Measurements from ENCODE around the gene NOL4L.

NOL4L gene

GRCh38 chr20:32559753-32560380, 25.3 kb downstream of the NOL4L start:
- DNase-seq, result no peak

- no peak for DNase-seq
Measured at GRCh38 chr20:32559205-32559752, 25.9 kb downstream of the NOL4L start.

DNA sequence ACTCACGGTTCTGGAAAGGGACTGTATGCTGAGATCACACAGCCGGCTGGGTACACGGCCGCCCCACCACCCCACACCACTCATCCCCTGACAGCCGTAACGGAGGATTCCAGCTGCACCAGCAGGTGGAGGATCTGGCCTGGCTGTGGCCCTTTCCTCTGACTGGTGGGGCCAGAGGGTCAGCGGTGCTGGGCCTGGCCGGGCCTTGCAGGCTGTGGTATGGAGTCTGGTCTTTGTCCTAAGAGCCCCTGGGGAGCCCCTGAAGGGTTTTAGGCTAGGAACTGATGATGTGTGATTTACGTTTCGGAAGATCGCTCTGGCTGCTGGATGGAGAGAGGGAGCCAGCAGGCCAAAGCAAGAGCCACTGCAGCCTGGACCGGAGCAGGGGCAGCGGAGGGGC, 26.6 kb downstream of the NOL4L start:
- DNase-seq, result no peak

GRCh38 chr20:32557319-32557718, 27.8 kb downstream of the NOL4L start:
- DNase-seq, result no peak

- DNase-seq, result no peak
Measured at GRCh38 chr20:32556312-32557184, 28.6 kb downstream of the NOL4L start.

GRCh38 chr20:32555584-32555983, 29.5 kb downstream of the NOL4L start:
- no peak for DNase-seq

GRCh38 chr20:32554965-32555289, 30.2 kb downstream of the NOL4L start:
- DNase-seq, result no peak

- no peak for DNase-seq
Measured at GRCh38 chr20:32553618-32554017, 31.5 kb downstream of the NOL4L start.

GRCh38 chr20:32551693-32552092, 33.4 kb downstream of the NOL4L start:
- DNase-seq, result no peak

DNA sequence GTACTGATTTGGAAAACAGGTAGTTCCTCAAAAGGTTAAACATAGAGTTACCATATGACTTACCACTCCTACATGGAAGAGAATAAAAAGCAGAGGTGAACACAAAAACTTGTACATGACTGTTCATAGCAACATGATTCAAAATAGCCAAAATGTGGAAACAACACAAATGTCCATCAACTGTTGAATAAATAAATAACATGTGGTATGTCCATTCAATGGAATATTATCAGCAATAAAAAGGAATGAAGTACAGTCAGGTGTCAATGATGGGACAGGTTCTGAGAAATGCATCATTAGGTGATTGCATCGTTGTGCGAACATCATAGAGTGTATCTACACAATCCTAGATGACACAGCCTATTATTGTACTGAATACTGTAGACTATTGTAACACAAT, 35.3 kb downstream of the NOL4L start:
- DNase-seq, result no peak

DNA sequence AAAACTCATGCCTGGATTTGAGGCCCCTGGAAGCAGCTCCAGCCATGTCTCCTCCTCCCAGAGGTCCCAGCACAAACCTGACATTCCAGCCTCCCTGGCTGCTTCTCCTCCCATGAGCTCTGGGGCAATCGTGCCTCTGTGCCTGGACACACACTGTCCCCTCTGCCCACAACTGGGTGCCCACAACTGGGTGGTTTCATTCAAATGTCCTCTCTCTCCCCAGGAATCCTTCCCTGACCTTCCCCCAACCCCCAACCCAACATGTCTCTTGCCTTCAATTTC, 37.4 kb downstream of the NOL4L start:
- DNase-seq, result no peak

GRCh38 chr20:32546918-32547752, 38.0 kb downstream of the NOL4L start:
- no peak for DNase-seq

GRCh38 chr20:32544893-32545840, 40.0 kb downstream of the NOL4L start:
- DNase-seq, result no peak

DNA sequence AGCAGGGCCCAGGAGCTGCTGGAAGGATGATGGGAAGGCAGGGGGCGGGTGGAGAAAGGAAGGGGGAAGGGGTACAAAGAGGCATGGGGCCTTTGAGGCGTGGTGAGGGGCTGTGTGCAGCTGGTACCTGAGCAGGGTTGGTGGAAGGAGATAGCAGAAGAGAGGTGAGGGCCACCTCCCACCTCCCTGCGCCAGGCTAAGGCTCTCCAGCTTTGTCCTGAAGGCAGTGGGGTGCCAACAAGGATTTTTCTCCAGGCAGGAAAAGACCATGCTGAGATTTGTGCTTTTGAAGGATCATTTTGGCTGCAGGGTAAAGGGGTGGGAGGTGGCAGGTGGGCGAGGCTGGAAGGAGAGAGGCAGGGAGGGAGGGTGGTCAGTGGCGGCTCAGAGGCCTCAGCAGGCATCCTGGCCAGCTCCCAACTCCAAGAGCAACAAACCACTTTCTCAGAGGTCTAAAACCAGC, 40.8 kb downstream of the NOL4L start:
- DNase-seq, result no peak

DNA sequence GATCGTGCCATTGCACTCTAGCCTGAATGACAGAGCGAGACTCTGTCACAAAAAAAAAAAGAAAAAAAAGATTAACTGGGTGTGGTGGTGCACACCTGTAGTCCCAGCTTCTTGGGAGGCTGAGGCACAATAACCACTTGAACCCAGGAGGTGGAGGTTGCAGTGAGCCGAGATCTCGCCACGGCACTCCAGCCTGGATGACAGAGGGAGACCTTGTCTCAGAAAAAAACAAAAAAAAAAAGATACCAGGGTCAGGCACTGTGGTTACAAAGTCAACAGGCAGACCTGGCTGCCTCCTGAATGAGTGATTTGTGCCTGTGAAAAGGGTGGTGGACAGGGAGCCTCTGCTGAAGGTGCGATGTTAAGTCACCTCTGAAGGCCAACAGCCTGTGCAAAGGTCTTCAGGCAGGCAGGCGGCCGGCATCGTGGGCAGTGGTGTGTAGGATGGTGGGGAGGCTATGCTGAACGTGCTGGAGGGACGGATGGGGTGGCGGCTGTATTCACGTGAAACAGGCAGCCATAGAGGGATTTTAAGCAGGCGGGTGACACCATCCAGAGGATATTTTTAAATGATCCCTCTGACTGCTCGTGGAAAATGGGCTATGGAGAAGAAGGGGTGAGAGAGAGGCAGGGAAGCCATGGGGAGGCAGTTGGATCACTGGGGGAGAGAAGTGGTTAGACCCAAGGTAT, 41.4 kb downstream of the NOL4L start:
- DNase-seq, result no peak

DNA sequence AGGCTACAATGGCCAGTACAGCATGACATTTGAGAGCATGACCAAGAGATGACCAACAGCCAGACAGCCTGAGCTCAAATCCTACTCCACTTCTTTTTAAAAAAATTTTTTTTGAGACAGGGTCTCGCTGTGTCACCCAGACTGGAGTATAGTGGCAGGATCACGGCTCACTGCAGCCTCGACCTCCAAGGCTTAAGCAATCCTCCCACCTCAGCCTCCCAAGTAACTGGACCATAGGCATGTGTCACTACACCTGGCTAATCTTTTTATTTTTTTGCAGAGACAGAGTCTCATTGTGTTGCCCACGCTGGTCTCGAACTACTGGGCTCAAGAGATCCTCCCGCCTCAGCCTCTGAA, 42.9 kb downstream of the NOL4L start:
- no peak for DNase-seq

DNA sequence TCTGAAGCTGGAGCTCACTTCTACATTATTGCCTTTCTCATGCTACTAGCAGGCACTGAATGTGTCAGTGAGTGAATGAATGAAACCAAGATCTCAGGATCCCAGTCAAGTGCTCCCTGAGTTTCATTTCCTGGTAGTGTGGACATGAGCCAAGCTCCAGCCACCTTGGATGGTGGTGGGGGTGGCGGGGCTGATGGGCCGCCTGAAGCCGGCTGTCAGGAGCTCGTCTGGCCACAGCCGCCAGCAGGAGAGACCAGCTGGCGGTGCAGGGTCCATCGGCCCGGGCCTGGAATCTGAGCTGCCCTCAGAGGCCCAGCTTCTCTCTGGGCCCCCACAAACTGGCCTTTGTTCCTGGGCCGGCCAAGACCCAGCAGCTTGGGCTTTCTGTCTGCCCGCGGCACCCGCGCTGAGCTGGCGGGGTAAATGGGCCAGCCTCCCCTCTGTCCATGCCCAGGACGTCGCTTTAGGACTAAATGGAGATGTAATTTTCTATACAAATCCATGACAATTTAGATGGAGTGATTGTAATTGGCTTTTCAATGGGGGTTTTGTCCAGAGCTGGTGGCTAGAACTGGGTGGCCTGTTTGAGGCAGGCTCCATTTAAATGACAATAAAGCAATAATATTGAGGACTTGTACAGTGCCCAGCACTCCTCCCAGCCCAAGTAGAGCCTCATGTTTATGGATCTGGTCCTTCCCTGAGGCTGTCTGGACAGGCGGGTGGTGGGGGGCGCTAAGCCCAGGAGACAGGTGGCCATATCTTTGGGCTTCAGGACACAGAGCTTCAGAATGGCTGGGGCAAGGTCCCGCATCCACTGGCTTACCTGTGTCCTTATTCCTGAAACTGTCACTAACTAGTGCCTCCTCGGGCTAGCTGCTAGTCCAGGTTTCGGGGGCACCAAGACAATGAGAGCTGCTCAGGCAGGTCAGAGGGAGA, 43.5 kb downstream of the NOL4L start:
- no peak for DNase-seq

DNA sequence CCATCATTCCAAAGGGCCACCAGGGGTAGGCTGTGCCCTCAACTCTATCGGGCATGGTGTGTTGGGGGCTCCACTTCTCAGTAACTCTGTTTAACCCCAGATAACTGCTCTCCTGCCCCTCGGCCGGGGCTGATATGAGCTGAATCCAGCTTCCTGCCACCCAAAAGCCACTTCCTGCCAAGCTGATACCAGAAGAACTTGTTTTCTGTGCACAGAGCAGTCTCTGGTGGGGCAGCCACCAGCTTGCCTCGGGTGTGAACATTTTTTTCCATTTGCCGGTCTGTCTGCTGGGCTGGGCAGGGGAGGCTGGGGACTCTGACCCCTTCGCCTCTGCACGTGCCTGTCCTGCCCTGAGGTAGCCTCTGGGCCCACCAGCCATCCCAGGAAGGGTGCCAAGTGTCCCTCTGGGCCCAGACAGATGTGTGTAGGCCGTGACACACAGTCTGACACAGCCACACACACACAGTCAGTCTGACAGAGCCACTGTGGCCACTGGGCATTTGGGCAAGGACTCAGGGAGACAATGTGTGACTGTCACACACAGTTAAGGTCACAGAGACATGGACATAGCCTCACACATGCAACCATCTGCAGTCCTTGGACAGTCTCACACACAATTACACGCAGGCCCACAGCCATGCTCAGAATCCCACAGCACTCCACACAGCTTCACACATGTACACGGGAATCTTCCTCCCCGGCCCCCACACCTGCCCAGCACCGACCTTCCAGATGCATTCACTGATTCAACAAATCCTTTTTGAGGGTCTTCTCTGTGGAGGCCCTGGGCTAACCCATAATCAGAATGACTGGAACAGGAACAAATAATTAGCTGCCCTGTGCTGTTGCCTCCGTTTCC, 45.1 kb downstream of the NOL4L start:
- DNase-seq, result peak; percentile 57

GRCh38 chr20:32539026-32539816, 45.9 kb downstream of the NOL4L start:
- no peak for DNase-seq

Measured in activated CD4-positive, alpha-beta T cell treated with anti-CD3 and anti-CD28 coated beads, Interleukin-2, amount 50 U/mL, for 1 hour (primary cell).